ENCODE measurements around the gene S100A11.

Gene S100A11

GRCh38 chr1:152038871-152039270, 2.1 kb upstream of the S100A11 start:
- no peak for DNase-seq

GRCh38 chr1:152035539-152036266, 1.1 kb downstream of the S100A11 start:
- DNase-seq: no peak

GRCh38 chr1:152034654-152035538, 1.9 kb downstream of the S100A11 start:
- peak; percentile 67 for DNase-seq

GRCh38 chr1:152034324-152034653, 2.5 kb downstream of the S100A11 start:
- DNase-seq: no peak

- no peak for DNase-seq
Observed at GRCh38 chr1:152029929-152030211, 6.9 kb downstream of the S100A11 start.

DNA sequence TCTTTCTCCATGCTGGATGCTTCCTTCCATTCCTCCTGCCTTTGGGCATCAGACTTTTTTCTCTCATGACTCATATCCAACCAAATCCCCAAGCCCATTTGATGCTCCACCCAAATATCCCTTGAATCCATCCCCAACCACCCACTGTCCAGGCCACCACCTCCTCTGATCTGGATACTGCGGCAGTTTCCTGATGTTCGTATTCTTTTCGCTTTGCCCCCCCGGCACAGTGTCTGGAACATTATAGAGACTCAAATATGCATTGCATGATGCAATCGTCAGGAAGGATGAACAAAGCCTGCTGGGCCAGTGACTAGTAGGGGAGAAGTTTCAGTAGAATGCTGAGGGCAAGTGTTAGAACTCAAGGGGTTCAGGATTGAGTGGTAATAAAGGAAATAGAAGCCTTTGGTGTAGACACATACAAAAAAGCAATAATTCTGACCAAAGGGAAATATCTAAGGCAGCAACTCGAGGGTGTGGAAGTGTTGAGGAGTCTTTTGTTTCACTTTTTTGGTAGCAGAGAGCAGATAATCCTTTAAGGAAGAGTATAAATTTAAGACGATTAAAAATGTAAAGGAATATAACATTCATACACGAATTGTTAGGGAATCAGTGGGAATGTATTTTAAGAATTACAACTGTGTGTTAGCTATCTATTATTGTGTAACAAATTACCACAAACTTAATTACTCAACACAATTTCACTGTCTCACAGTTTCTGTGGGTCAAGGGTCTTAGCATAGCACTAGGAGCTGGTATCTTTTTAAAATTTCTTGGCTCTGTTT, 7.5 kb downstream of the S100A11 start:
- no peak for DNase-seq

DNA sequence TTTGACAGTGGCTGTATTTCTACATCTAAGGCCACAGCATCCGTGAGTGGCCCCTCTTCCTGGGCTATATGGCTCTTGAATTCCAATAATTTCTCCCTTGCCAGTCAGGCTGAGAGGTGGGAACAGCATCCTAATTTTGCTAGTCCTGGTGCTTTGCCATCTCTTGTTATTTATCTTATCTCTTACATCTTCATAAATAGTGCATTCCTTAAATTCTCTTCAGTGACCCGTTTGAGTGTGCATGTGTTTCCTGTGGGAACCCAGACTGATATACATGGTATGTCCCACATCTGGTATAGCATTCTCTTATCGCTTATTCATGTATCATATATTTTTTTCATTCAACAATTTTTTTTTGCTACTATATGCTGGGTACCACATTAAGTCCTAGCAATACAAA, 9.9 kb downstream of the S100A11 start:
- no peak for DNase-seq

GRCh38 chr1:152024223-152024622, 12.6 kb downstream of the S100A11 start:
- DNase-seq: no peak

GRCh38 chr1:152023221-152023620, 13.6 kb downstream of the S100A11 start:
- no peak for DNase-seq

GRCh38 chr1:152022474-152022873, 14.3 kb downstream of the S100A11 start:
- DNase-seq: no peak

GRCh38 chr1:152021569-152021968, 15.2 kb downstream of the S100A11 start:
- DNase-seq: no peak

- no peak for DNase-seq
Observed at GRCh38 chr1:152020849-152021248, 16.0 kb downstream of the S100A11 start.

GRCh38 chr1:152018537-152018936, 18.3 kb downstream of the S100A11 start:
- no peak for DNase-seq

DNA sequence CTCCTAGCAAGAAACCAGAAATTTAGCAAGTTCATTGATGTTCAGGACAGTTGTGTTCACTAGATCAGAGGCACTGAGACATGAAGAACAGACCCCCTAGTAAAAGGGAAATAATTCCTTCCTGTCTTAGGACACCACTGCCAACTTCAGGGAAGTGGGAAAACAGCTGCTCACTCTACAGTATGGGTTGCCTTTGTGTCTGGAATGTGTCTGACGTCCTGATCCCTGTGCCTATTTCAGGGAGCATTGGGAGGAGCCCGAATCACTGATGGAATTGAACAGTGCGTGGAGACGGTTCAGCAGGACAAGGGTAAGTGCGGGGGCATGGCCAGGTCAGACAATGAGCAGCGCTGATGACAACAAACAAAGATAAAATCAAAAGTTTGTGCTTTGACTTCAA, 21.0 kb downstream of the S100A11 start:
- DNase-seq: no peak

- no peak for DNase-seq
Observed at GRCh38 chr1:152014943-152015342, 21.9 kb downstream of the S100A11 start.

GRCh38 chr1:152013664-152014237, 23.1 kb downstream of the S100A11 start:
- no peak for DNase-seq

GRCh38 chr1:152009691-152010090, 27.1 kb downstream of the S100A11 start:
- DNase-seq: no peak

DNA sequence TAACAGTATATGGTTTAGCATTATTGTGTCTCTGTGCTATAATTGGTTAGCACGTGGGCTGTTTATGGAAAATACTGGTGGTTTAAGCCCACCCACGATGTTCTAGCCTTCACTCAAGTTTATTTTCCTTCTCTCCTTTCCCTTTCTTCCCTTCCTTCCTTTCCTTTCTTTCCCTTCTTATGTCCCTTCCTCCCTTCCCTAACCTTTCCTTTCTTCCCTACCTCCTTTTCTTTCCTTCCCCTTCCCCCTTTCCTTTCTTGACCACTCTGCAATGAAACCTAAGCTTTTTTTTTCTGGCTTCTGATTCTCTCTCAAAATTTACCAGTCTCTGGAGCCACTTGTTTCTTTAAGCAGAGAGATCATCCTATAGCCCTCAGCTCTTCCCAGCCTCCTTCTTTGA, 29.8 kb downstream of the S100A11 start:
- DNase-seq: no peak

DNA sequence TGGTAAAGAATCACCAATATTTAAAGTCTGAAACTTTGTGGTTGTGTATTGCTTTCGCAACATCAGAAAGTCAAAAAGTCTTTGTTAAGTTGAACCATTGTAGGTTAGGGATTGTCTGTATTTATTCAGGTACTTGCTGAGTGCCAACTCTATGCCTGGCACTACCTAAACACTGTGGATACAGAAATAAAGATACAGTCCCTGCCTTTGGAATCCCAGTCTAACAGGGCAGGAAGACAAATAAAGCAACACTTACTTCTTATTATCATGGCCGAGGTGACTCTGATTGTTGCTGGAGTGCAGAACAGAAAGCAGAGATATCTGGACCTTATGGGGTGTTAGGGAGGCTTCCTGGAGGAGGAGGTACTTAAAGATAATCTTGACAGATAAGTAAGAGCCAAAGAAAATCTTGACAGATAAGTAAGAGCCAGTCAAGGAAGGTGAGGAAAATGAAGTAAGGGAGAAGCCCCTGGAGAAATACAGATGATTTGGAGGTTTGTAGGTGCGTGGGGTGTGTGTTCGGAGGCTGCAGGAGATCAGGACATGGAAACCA, 31.4 kb downstream of the S100A11 start:
- DNase-seq: no peak

DNA sequence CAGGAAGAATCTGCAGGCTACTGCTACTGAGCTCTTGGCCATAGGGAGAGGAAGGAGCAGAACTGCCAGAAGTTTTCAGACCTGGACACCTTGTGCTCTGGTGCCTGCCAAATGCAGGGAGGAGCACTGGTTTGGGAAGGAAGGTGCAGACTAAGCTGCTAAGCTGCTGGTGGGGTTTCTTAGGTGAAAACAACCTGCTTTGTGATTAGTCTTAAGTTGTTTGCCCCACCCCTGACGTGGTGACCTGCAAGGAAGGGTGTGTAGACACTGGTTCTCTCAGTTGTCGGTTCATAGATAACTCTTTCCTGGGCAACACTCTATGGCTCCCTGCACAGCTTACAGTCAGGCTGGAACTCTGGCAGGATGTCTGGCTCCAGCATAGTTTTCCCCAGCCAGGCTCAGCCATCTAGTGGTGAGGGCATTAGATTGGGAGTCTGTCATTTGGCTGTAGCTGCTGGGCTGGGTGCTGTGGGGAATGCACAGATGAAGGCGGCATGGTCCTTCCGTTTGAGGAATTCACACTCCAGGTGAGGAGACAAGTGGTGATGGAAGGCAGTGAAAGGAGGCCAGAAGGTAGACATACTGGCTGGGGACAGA, 32.9 kb downstream of the S100A11 start:
- no peak for DNase-seq

DNA sequence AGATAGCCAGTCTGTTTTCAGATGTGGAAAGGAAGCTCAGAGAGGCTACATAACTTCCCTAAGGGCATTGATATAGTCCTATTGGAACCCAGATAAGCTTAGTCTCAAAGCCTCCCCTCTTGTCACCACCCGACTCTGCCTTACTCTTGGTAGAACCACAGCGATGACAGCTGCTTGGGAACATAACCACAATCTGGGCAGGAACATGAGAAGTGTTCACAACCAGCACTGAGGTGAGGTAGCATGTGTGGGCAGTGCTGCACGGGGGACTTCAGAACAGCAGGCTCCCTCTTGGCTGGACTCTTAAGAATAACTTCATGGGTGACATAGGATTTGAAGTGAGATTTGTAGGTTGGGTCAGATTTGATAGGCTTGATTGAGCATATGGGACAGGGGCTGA, 33.8 kb downstream of the S100A11 start:
- DNase-seq: no peak
